T-cell (primary cell): ENCODE measurements around the gene C5orf63. TPM values are rescaled to one million over a fixed set of nuclear protein-coding genes. Genes with fewer than 3 reads are reported as not detected.
"Not testable (repeated sequence)": the region's sequence is repeated elsewhere in the genome, so short reads cannot be mapped to it uniquely, and the experiment has no call there.

Experiments used
- ATAC-seq, 4 experiments: fragments of 200-7000 bp in 3 of 4; fragments of 150-1000 bp in 1 of 4; cut with Tn5 transposase; replicated peaks in 1 of 4; 1 replicate in 3 of 4; 2 replicates in 1 of 4; pipeline ENCODE4 v1.10.0; 2021; ENCODE audit warnings: moderate library complexity in 3 of 4, mild to moderate bottlenecking in 2 of 4, moderate number of reproducible peaks in 1 of 4
- CTCF ChIA-PET, 2 donors: fragments of 300-600 bp; sonication (Branson Sonifier 250); formaldehyde crosslinking; loops; one replicate each; lab custom pipeline; 2022; ENCODE audit warnings: antibody characterized with exemption in 2 of 2; lab: Charles Lee
- POLR2A ChIA-PET, 2 donors: fragments of 300-600 bp; sonication (Branson Sonifier 250); formaldehyde crosslinking; loops; one replicate each; lab custom pipeline; 2022; ENCODE audit warnings: antibody characterized with exemption in 2 of 2; lab: Charles Lee
- DNase-seq, 35 experiments: peaks; one replicate each; pipeline versions ENCODE4 v3.0.0 to v3.0.0-alpha.2; 2013 to 2023
- H3K27ac ChIP-seq: one replicate; pipeline ENCODE4 v1.5.1; 2013; ENCODE audit warnings: low read length
- H3K27me3 ChIP-seq, 2 experiments: replicated peaks in 1 of 2; 1 replicate in 1 of 2; 2 replicates in 1 of 2; pipeline versions ENCODE4 v1.6.1 to v1.7.0; 2013; ENCODE audit warnings: low read length in 1 of 2, mixed read lengths in 1 of 2; ENCODE audit not compliant: control insufficient read depth in 2 of 2, insufficient read depth in 2 of 2; ENCODE audit errors: extremely low read depth in 1 of 2
- H3K36me3 ChIP-seq, 2 donors: 1 replicate in 1 of 2; 2 replicates in 1 of 2; pipeline versions ENCODE4 v1.6.1 to v1.7.0; 2013; ENCODE audit warnings: low read length in 1 of 2; ENCODE audit not compliant: control insufficient read depth in 2 of 2, insufficient read depth in 1 of 2; ENCODE audit errors: extremely low read depth in 1 of 2
- H3K4me1 ChIP-seq, 2 experiments: 1 replicate in 1 of 2; 2 replicates in 1 of 2; pipeline versions ENCODE4 v1.6.1 to v1.7.0; 2013; ENCODE audit warnings: low read length in 2 of 2, mixed read lengths in 1 of 2; ENCODE audit not compliant: insufficient read depth in 2 of 2, control insufficient read depth in 1 of 2; ENCODE audit errors: extremely low read depth in 1 of 2
- H3K4me3 ChIP-seq, 2 donors: 1 replicate in 1 of 2; 2 replicates in 1 of 2; pipeline versions ENCODE4 v1.5.1 to v1.7.0; 2013; ENCODE audit warnings: mild to moderate bottlenecking in 2 of 2, low read length in 1 of 2, moderate library complexity in 1 of 2; ENCODE audit not compliant: control insufficient read depth in 1 of 2; ENCODE audit errors: extremely low read depth in 1 of 2
- H3K9me3 ChIP-seq: 2 replicates; pipeline ENCODE4 v1.7.0; 2013
- H3K27ac Mint-ChIP-seq, 2 donors: one replicate each; pipeline ENCODE4 v1.8.0; 2020 to 2021; ENCODE audit warnings: mild to moderate bottlenecking in 2 of 2, mixed read lengths in 2 of 2
- H3K27me3 Mint-ChIP-seq, 2 donors: one replicate each; pipeline ENCODE4 v1.8.0; 2021 to 2022; ENCODE audit warnings: mixed read lengths in 2 of 2
- H3K36me3 Mint-ChIP-seq: one replicate; pipeline ENCODE4 v1.8.0; 2021; ENCODE audit warnings: mixed read lengths
- H3K4me1 Mint-ChIP-seq, 3 donors: one replicate each; pipeline ENCODE4 v1.8.0; 2020 to 2022; ENCODE audit warnings: mixed read lengths in 3 of 3, mild to moderate bottlenecking in 1 of 3
- H3K4me3 Mint-ChIP-seq, 3 donors: one replicate each; pipeline ENCODE4 v1.8.0; 2020 to 2022; ENCODE audit warnings: mild to moderate bottlenecking in 3 of 3, mixed read lengths in 3 of 3, moderate library complexity in 3 of 3
- H3K9me3 Mint-ChIP-seq, 3 donors: one replicate each; pipeline ENCODE4 v1.8.0; 2020 to 2022; ENCODE audit warnings: mixed read lengths in 3 of 3
- WGBS: methylation state at CpG from one replicate; pipeline ENCODE4 v1.1.5; 2013; ENCODE audit warnings: missing lambda C conversion rate; ENCODE audit not compliant: insufficient coverage; 5-methylcytosine and 5-hydroxymethylcytosine counted together
- total RNA-seq, 35 experiments: library from RNA in 6 of 35; stranded (reverse) in 6 of 35; fragments of 120-200 nt in 1 of 35; gene quantifications; one replicate each; pipeline versions ENCODE4 v1.2.1 to v1.2.4 and lab custom pipeline; 2013 to 2026

The C5orf63 gene
- total RNA-seq, 5 donors from 2014 or later (not counting 1 experiment from before 2014, with no cell fraction given): 7.4 to 13.5 (median 11.5) TPM

- no peak overlapping the region for H3K4me3 ChIP-seq
- Mint-ChIP-seq H3K4me1 (peaks cover 16 to 33% (median 29%) of the 10 kb centered on the region in 3 donors), H3K4me3 (no peak overlapping the region), H3K36me3 (no peaks in the 10 kb centered on the region), H3K27ac (no peak overlapping the region), H3K9me3 (no peaks in the 10 kb centered on the region), H3K27me3 (no peaks in the 10 kb centered on the region)
- ChIA-PET CTCF (interaction anchor here (0.6 to 1.8 kb wide), 4 partner anchors 11 to 292 kb away, joined by 3 to 5 read pairs (median 4); no protein-coding TSS in a partner anchor), POLR2A (interaction anchor here (0.6 to 0.8 kb wide), 4 partner anchors 19 to 59 kb away, joined by 3 to 5 read pairs (median 3); no protein-coding TSS in a partner anchor)
- H3K36me3 ChIP-seq: no peaks in the 10 kb centered on the region
- WGBS: 86% methylated on average over 1 of the region's 1 CpG
- peaks cover 0 to 6% of the 10 kb centered on the region in 2 experiments for H3K27me3 ChIP-seq
- H3K9me3 ChIP-seq: no peaks in the 10 kb centered on the region
- ATAC-seq: no peak
- H3K27ac ChIP-seq: no peak overlapping the region
- no peak for DNase-seq
- peaks cover 5 to 10% of the 10 kb centered on the region in 2 experiments for H3K4me1 ChIP-seq
Measured at GRCh38 chr5:127025467-127025866, 47.8 kb downstream of the C5orf63 start.

GRCh38 chr5:127024821-127025220 is 48.5 kb downstream of the C5orf63 start:
- CTCF ChIA-PET: interaction anchor here in 1 of 2 donors (0.8 to 1.8 kb wide), 2 partner anchors 10 to 87 kb away, joined by 3 to 4 read pairs; no protein-coding TSS in a partner anchor
- no CpG with 5 or more reads among the region's 4 CpGs for WGBS
- DNase-seq: no peak

GRCh38 chr5:127023552-127024191 is 49.6 kb downstream of the C5orf63 start:
- not testable (repeated sequence) for H3K36me3 Mint-ChIP-seq, H3K4me3 Mint-ChIP-seq, ATAC-seq, H3K36me3 ChIP-seq, DNase-seq, H3K27ac ChIP-seq, H3K27ac Mint-ChIP-seq, H3K9me3 ChIP-seq, H3K27me3 Mint-ChIP-seq, H3K4me1 ChIP-seq, H3K4me3 ChIP-seq, H3K9me3 Mint-ChIP-seq, H3K27me3 ChIP-seq
- ChIA-PET CTCF (interaction anchor here (0.5 to 0.9 kb wide), 2 partner anchors 23 to 251 kb away, joined by 3 to 5 read pairs; no protein-coding TSS in a partner anchor), POLR2A (interaction anchor here in 1 of 2 donors (0.7 kb wide), 1 partner anchor 66 kb away, joined by 3 read pairs; no protein-coding TSS in a partner anchor)
- peaks cover 10 to 24% (median 19%) of the 10 kb centered on the region in 3 donors for H3K4me1 Mint-ChIP-seq
- 100% methylated on average over 1 of the region's 7 CpGs for WGBS

More at GRCh38 chr5:127024821-127025220, 48.5 kb downstream of the C5orf63 start:
- POLR2A ChIA-PET: interaction anchor here in 1 of 2 donors (0.6 to 0.7 kb wide), 2 partner anchors 14 to 33 kb away, joined by 3 to 5 read pairs; no protein-coding TSS in a partner anchor
- Histone ChIP-seq H3K9me3 (no peaks in the 10 kb centered on the region), H3K4me1 (peaks cover 5 to 7% of the 10 kb centered on the region in 2 experiments), H3K36me3 (no peaks in the 10 kb centered on the region), H3K4me3 (no peak overlapping the region), H3K27me3 (peaks cover 0 to 6% of the 10 kb centered on the region in 2 experiments), H3K27ac (no peak overlapping the region)
- no peaks in the 10 kb centered on the region for H3K9me3 Mint-ChIP-seq
- no peak overlapping the region for H3K27ac Mint-ChIP-seq
- no peak for ATAC-seq
- H3K4me1 Mint-ChIP-seq: peaks cover 16 to 33% (median 29%) of the 10 kb centered on the region in 3 donors
- no peaks in the 10 kb centered on the region for H3K36me3 Mint-ChIP-seq
- no peak overlapping the region for H3K4me3 Mint-ChIP-seq
- no peaks in the 10 kb centered on the region for H3K27me3 Mint-ChIP-seq

- no peak overlapping the region for H3K4me3 ChIP-seq
- H3K9me3 Mint-ChIP-seq: no peaks in the 10 kb centered on the region
- DNase-seq (no peak), ATAC-seq (no peak)
- H3K4me1 Mint-ChIP-seq: peaks cover 6 to 20% (median 14%) of the 10 kb centered on the region in 3 donors
- H3K27me3 ChIP-seq: no peaks in the 10 kb centered on the region
- H3K4me3 Mint-ChIP-seq: no peak overlapping the region
- no peaks in the 10 kb centered on the region for H3K4me1 ChIP-seq
- H3K27ac Mint-ChIP-seq: no peak overlapping the region
- WGBS: no CpG with 5 or more reads among the region's 3 CpGs
- no peaks in the 10 kb centered on the region for H3K9me3 ChIP-seq
- H3K36me3 Mint-ChIP-seq: peaks cover 2% of the 10 kb centered on the region
- no peak overlapping the region for H3K27ac ChIP-seq
- CTCF ChIA-PET: no interaction called here
- POLR2A ChIA-PET: no interaction called here
- no peaks in the 10 kb centered on the region for H3K36me3 ChIP-seq
- no peaks in the 10 kb centered on the region for H3K27me3 Mint-ChIP-seq
Measured at GRCh38 chr5:127022846-127023245, 50.5 kb downstream of the C5orf63 start.

GRCh38 chr5:127019928-127020327 is 53.4 kb downstream of the C5orf63 start:
- peaks cover 6 to 23% (median 7%) of the 10 kb centered on the region in 3 donors for H3K4me1 Mint-ChIP-seq
- H3K4me3 Mint-ChIP-seq: no peak overlapping the region
- 38% methylated on average over 1 of the region's 1 CpG for WGBS
- H3K27ac Mint-ChIP-seq: no peak overlapping the region
- no peaks in the 10 kb centered on the region for H3K27me3 Mint-ChIP-seq
- Histone ChIP-seq H3K9me3 (no peaks in the 10 kb centered on the region), H3K36me3 (no peaks in the 10 kb centered on the region), H3K27me3 (no peaks in the 10 kb centered on the region), H3K4me3 (no peak overlapping the region), H3K4me1 (no peaks in the 10 kb centered on the region), H3K27ac (no peak overlapping the region)
- ChIA-PET POLR2A (interaction anchor here in 1 of 2 donors (0.7 kb wide), 1 partner anchor 297 kb away, joined by 3 read pairs; no protein-coding TSS in a partner anchor), CTCF (no interaction called here)
- DNase-seq: no peak
- peaks cover 2% of the 10 kb centered on the region for H3K36me3 Mint-ChIP-seq
- no peaks in the 10 kb centered on the region for H3K9me3 Mint-ChIP-seq
- no peak for ATAC-seq

GRCh38 chr5:127016722-127017121 is 56.6 kb downstream of the C5orf63 start:
- H3K4me1 Mint-ChIP-seq: peaks cover 27 to 53% (median 31%) of the 10 kb centered on the region in 3 donors
- no CpG with 5 or more reads among the region's 4 CpGs for WGBS
- H3K27ac Mint-ChIP-seq, H3K27me3 Mint-ChIP-seq, H3K36me3 ChIP-seq, ATAC-seq, POLR2A ChIA-PET, CTCF ChIA-PET, DNase-seq, H3K4me3 ChIP-seq, H3K27ac ChIP-seq, H3K36me3 Mint-ChIP-seq, H3K4me1 ChIP-seq, H3K4me3 Mint-ChIP-seq, H3K9me3 ChIP-seq, H3K9me3 Mint-ChIP-seq, H3K27me3 ChIP-seq: not testable (repeated sequence)
